H1 (cell line): ENCODE measurements around the gene ZNF260. TPM values are rescaled to one million over a fixed set of nuclear protein-coding genes. Genes with fewer than 3 reads are reported as not detected.
A peak's percentile ranks its signal among the peaks of the same experiment; 100 is the strongest.

Experiments used
- CTCF ChIA-PET: fragments of 300-600 bp; sonication (Branson Sonifier 250); formaldehyde crosslinking; loops from one replicate; lab custom pipeline; 2021; ENCODE audit not compliant: partially characterized antibody; lab: Charles Lee
- POLR2A ChIA-PET: fragments of 300-600 bp; sonication (Branson Sonifier 250); formaldehyde crosslinking; loops from one replicate; lab custom pipeline; 2021; ENCODE audit warnings: inconsistent platforms; ENCODE audit not compliant: partially characterized antibody; lab: Charles Lee
- DNase-seq, 2 experiments: peaks; one replicate each; pipeline versions ENCODE4 v3.0.0 to v3.0.0-alpha.2; 2010 to 2022; ENCODE audit warnings: low spot score in 2 of 2, low read depth in 1 of 2, mixed read lengths in 1 of 2
- FAIRE-seq: peaks from 2 replicates; lab custom pipeline; 2011; peaks lifted over from hg19 to GRCh38; lab: Jason Lieb, UNC
- H2AFZ ChIP-seq: 2 replicates; pipeline ENCODE4 v1.8.1; 2012; ENCODE audit warnings: low read length, inconsistent platforms
- H2AK5ac ChIP-seq: 2 replicates; pipeline ENCODE4 v1.6.1; 2013; ENCODE audit warnings: low read depth, low read length
- H2BK120ac ChIP-seq: replicated peaks from 2 replicates; pipeline ENCODE3; 2013; ENCODE audit warnings: low read depth, low read length, inconsistent platforms
- H2BK12ac ChIP-seq: 2 replicates; pipeline ENCODE4 v1.6.1; 2013; ENCODE audit warnings: low read depth, low read length
- H2BK15ac ChIP-seq: 2 replicates; pipeline ENCODE4 v1.6.1; 2013; ENCODE audit warnings: low read length
- H2BK20ac ChIP-seq: 2 replicates; pipeline ENCODE4 v1.6.1; 2013; ENCODE audit warnings: low read length
- H2BK5ac ChIP-seq: 2 replicates; pipeline ENCODE4 v1.6.1; 2013; ENCODE audit warnings: low read depth, low read length
- H3K14ac ChIP-seq: 2 replicates; pipeline ENCODE4 v1.6.1; 2013; ENCODE audit warnings: inconsistent platforms; ENCODE audit not compliant: insufficient read length
- H3K18ac ChIP-seq: 2 replicates; pipeline ENCODE4 v1.6.1; 2013; ENCODE audit warnings: low read length; ENCODE audit errors: extremely low read depth
- H3K23ac ChIP-seq: 2 replicates; pipeline ENCODE4 v1.6.1; 2013; ENCODE audit warnings: inconsistent platforms; ENCODE audit not compliant: insufficient read length
- H3K23me2 ChIP-seq: 2 replicates; pipeline ENCODE4 v1.6.1; 2013; ENCODE audit warnings: low read depth, low read length
- H3K27ac ChIP-seq: 2 replicates; pipeline ENCODE4 v1.6.1; 2011; ENCODE audit warnings: low read depth, low read length, inconsistent platforms
- H3K27me3 ChIP-seq, 4 experiments: replicated peaks in 1 of 4; 1 replicate in 1 of 4; 2 replicates in 3 of 4; pipeline versions ENCODE4 v1.6.1 to v1.8.1; 2011 to 2013; ENCODE audit warnings: low read length in 3 of 4, mild to moderate bottlenecking in 3 of 4, inconsistent platforms in 2 of 4, mixed read lengths in 2 of 4, moderate library complexity in 1 of 4; ENCODE audit not compliant: control insufficient read depth in 3 of 4, insufficient read depth in 3 of 4; ENCODE audit errors: extremely low read depth in 1 of 4
- H3K36me3 ChIP-seq, 4 experiments: 2 replicates each; pipeline versions ENCODE4 v1.6.1 to v1.8.1; 2011 to 2013; ENCODE audit warnings: mild to moderate bottlenecking in 4 of 4, low read length in 3 of 4, moderate library complexity in 2 of 4, control low read depth in 1 of 4, inconsistent platforms in 1 of 4; ENCODE audit not compliant: insufficient read depth in 4 of 4, control insufficient read depth in 2 of 4
- H3K4ac ChIP-seq: replicated peaks from 2 replicates; pipeline ENCODE3; 2013; ENCODE audit warnings: low read length, low read depth, mixed read lengths, inconsistent platforms; ENCODE audit not compliant: insufficient read length
- H3K4me1 ChIP-seq, 4 experiments: replicated peaks in 1 of 4; 1 replicate in 1 of 4; 2 replicates in 3 of 4; pipeline versions ENCODE4 v1.6.1 to v1.8.1; 2011 to 2013; ENCODE audit warnings: low read length in 3 of 4, inconsistent platforms in 2 of 4, mixed read lengths in 1 of 4; ENCODE audit not compliant: insufficient read depth in 4 of 4, control insufficient read depth in 3 of 4
- H3K4me2 ChIP-seq, 2 experiments: 2 replicates each; pipeline versions ENCODE4 v1.6.1 to v1.8.1; 2011 to 2013; ENCODE audit warnings: low read depth in 2 of 2, low read length in 2 of 2, control low read depth in 1 of 2, inconsistent platforms in 1 of 2, mild to moderate bottlenecking in 1 of 2; ENCODE audit not compliant: insufficient read depth in 1 of 2
- H3K4me3 ChIP-seq, 4 experiments: fragments of 200-600, 300-600 bp in 1 of 4; sonication (generic), shearing (Covaris generic), sonication (Bioruptor Twin) in 1 of 4; 2 replicates each; pipeline versions ENCODE4 v1.5.1 to v1.8.1; 2011 to 2016; ENCODE audit warnings: low read length in 4 of 4, low read depth in 3 of 4, control low read depth in 2 of 4, inconsistent platforms in 2 of 4, mild to moderate bottlenecking in 2 of 4, mixed read lengths in 1 of 4, moderate library complexity in 1 of 4; ENCODE audit not compliant: insufficient read depth in 2 of 4; ENCODE audit errors: extremely low read depth in 1 of 4
- H3K56ac ChIP-seq: replicated peaks from 2 replicates; pipeline ENCODE3; 2013; ENCODE audit warnings: low read depth, mild to moderate bottlenecking, mixed read lengths, low read length, inconsistent platforms; ENCODE audit not compliant: insufficient read length
- H3K79me1 ChIP-seq: 2 replicates; pipeline ENCODE4 v1.6.1; 2013; ENCODE audit warnings: low read depth, low read length, control low read depth
- H3K79me2 ChIP-seq, 2 experiments: 2 replicates each; pipeline versions ENCODE4 v1.6.1 to v1.8.1; 2012 to 2013; ENCODE audit warnings: low read length in 2 of 2, mild to moderate bottlenecking in 2 of 2, inconsistent platforms in 1 of 2; ENCODE audit not compliant: insufficient read depth in 2 of 2, control insufficient read depth in 1 of 2
- H3K9ac ChIP-seq, 4 experiments: replicated peaks in 1 of 4; 1 replicate in 1 of 4; 2 replicates in 3 of 4; pipeline versions ENCODE4 v1.6.1 to v1.8.1; 2011 to 2013; ENCODE audit warnings: low read depth in 3 of 4, low read length in 3 of 4, control low read depth in 2 of 4, mild to moderate bottlenecking in 2 of 4, moderate library complexity in 2 of 4, inconsistent platforms in 1 of 4; ENCODE audit errors: extremely low read depth in 1 of 4
- H3K9me3 ChIP-seq, 2 experiments: 2 replicates each; pipeline versions ENCODE4 v1.6.1 to v1.8.1; 2012 to 2013; ENCODE audit warnings: mild to moderate bottlenecking in 2 of 2, moderate library complexity in 2 of 2, control low read depth in 1 of 2, inconsistent platforms in 1 of 2, low read depth in 1 of 2, low read length in 1 of 2, mixed read lengths in 1 of 2; ENCODE audit not compliant: insufficient read depth in 2 of 2
- H4K20me1 ChIP-seq, 2 experiments: replicated peaks in 1 of 2; 2 replicates each; pipeline versions ENCODE3 to v1.8.1; 2011 to 2013; ENCODE audit warnings: inconsistent platforms in 2 of 2, low read length in 2 of 2, mild to moderate bottlenecking in 1 of 2; ENCODE audit not compliant: insufficient read depth in 2 of 2, control insufficient read depth in 1 of 2
- H4K5ac ChIP-seq: 2 replicates; pipeline ENCODE4 v1.6.1; 2013; ENCODE audit warnings: low read length, low read depth, mixed read lengths, inconsistent platforms; ENCODE audit not compliant: insufficient read length
- H4K8ac ChIP-seq: 2 replicates; pipeline ENCODE4 v1.8.0; 2013; ENCODE audit warnings: mild to moderate bottlenecking, moderate library complexity, low read length, inconsistent platforms; ENCODE audit not compliant: insufficient read depth; ENCODE audit errors: extremely low read depth
- H4K91ac ChIP-seq: replicated peaks from 2 replicates; pipeline ENCODE3; 2013; ENCODE audit warnings: low read length, mixed read lengths, inconsistent platforms; ENCODE audit not compliant: insufficient read length
- BRCA1 ChIP-seq: IDR thresholded peaks from 2 replicates; pipeline ENCODE4 v1.6.1; 2012; ENCODE audit warnings: low read depth, low read length, improper control_type of control experiment
- CEBPB ChIP-seq: IDR thresholded peaks from 2 replicates; pipeline ENCODE4 v1.6.1; 2012; ENCODE audit warnings: low read depth, low read length
- E2F6 ChIP-seq: IDR thresholded peaks from 2 replicates; pipeline ENCODE4 v1.6.1; 2012; ENCODE audit warnings: inconsistent platforms
- JUND ChIP-seq: IDR thresholded peaks from 2 replicates; pipeline ENCODE4 v1.6.1; 2011; ENCODE audit warnings: mild to moderate bottlenecking, improper control_type of control experiment, low read length
- SIRT6 ChIP-seq: IDR thresholded peaks from one replicate; pipeline ENCODE4 v1.7.1; 2012; ENCODE audit warnings: low read length, inconsistent platforms
- SIX5 ChIP-seq: IDR thresholded peaks from 2 replicates; pipeline ENCODE4 v1.6.1; 2011; ENCODE audit warnings: mild to moderate bottlenecking, low read depth, low read length
- TAF7 ChIP-seq: optimal IDR thresholded peaks from 2 replicates; pipeline ENCODE3; 2011; ENCODE audit warnings: low read depth, mild to moderate bottlenecking, inconsistent platforms, low read length, moderate library complexity, borderline replicate concordance
- TBP ChIP-seq: IDR thresholded peaks from 2 replicates; pipeline ENCODE4 v1.6.1; 2011; ENCODE audit warnings: low read depth, low read length, improper control_type of control experiment
- USF2 ChIP-seq: IDR thresholded peaks from 2 replicates; pipeline ENCODE4 v1.6.1; 2011; ENCODE audit warnings: low read length, improper control_type of control experiment
- WGBS, 2 experiments: shearing (Covaris generic) in 1 of 2; methylation state at CpG; one replicate each; pipeline versions ENCODE4 v1.1.6 to v1.1.7; 2013 to 2015; ENCODE audit warnings: low lambda C conversion rate in 2 of 2, mixed read lengths in 2 of 2, inconsistent platforms in 1 of 2, low coverage in 1 of 2, missing lambda C conversion rate in 1 of 2; ENCODE audit not compliant: insufficient replicate concordance in 2 of 2, insufficient coverage in 1 of 2, insufficient read length in 1 of 2; ENCODE audit errors: extremely low coverage in 1 of 2, missing lambda C conversion rate in 1 of 2; 5-methylcytosine and 5-hydroxymethylcytosine counted together
- polyA plus RNA-seq, 7 experiments: library from polyadenylated mRNA; depleted of rRNA in 3 of 7; stranded (reverse) in 5 of 7; unstranded in 2 of 7; fragments of >200 nt in 5 of 7; fragments of 200-250 nt in 2 of 7; gene quantifications; 1 replicate in 5 of 7; 2 replicates in 1 of 7; 4 replicates in 1 of 7; pipeline versions ENCODE4 v1.2.1 to v1.2.3, GENCODE V29; 2011 to 2013; ENCODE audit warnings: missing spikeins in 2 of 7, mixed read lengths in 2 of 7
- total RNA-seq: library from RNA; stranded (reverse); fragmentation: NEBNext Ultra II Directional; extraction: Animal tissue kit (Norgen Biotek cat#: 25700); gene quantifications from 2 replicates; pipeline ENCODE4 v1.2.1, GENCODE V29; 2021

ZNF260 gene
- total and polyA plus RNA-seq, 2 of the 8 experiments (the other 6 are each of a cell fraction or from before 2014, with no cell fraction given): 5.5 to 30.7 TPM

DNA sequence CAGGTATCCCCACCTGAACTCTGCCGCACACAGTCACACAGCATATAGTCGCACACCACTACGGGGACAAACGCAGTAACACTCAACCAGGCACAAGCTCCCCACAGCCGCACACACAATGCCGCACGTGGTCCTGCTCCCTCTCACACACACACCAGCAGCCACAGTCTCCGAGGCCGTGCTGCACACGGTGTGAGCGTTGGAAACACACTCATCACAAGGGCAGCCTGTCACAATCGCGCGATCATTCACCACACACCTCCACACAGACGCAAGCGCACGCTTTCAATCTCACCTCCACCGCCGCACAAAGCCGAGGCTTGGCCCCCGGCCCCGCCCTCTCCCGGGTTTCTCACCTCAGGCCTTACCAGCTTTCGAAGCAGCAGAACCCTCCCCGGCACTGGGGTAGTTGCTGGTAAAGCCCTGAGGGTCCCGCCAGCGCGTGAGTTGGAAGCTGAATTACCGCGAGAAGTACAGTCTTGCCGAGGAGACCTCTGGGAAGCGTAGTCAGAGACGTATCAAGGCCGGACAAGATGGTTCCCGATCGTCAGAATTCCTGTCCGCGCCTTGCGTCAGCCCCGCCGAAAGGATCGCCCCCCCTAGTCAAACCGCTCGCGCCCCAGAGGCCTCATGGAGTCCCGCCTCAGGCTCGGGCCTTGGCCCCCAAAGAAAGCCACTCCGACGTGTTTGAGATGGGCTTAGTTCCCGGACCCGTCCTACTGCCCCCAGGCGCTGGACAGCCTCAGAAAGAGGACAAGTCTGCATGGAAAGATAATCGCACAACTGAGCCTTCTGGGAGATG is 38.8 kb downstream of the ZNF260 start, which contains the start of gene ZNF566:
Gene ZNF566 (minus strand): TSS at position 444 of the 802 bp plus-strand sequence. CDS start 13,004 bp downstream, outside the sequence.
- Histone ChIP-seq H3K4me2 (peak within 1 kb of the TSS; percentile 85 to 96), H2BK120ac (peak within 1 kb of the TSS; percentile 91), H4K5ac (peak within 1 kb of the TSS; percentile 80), H2BK5ac (peak within 1 kb of the TSS; percentile 95), H2AK5ac (peak within 1 kb of the TSS; percentile 82), H3K56ac (peak within 1 kb of the TSS; percentile 80), H3K23me2 (peaks cover 8% of the 10 kb centered on the region), H3K4me1 (no peaks in the 10 kb centered on the region; a peak in 1 of 7 replicates), H3K27ac (peak within 1 kb of the TSS; percentile 95), H3K23ac (no peak within 1 kb of the TSS), H3K4me3 (peak within 1 kb of the TSS; percentile 84 to 98 (median 94)), H3K14ac (peak within 1 kb of the TSS; percentile 7), H3K79me1 (peaks cover 2% of the 10 kb centered on the region; the same call in 1 of the 2 replicates), H4K91ac (peak within 1 kb of the TSS; percentile 92), H3K18ac (peak within 1 kb of the TSS; percentile 97), H2AFZ (peak within 1 kb of the TSS; percentile 99), H2BK20ac (no peak within 1 kb of the TSS), H4K20me1 (peaks cover 0 to 2% of the 10 kb centered on the region in 2 experiments), H3K36me3 (no peaks in the 10 kb centered on the region), H3K27me3 (no peaks in the 10 kb centered on the region), H2BK15ac (peak within 1 kb of the TSS; percentile 96; the same call in 1 of the 2 replicates), H3K79me2 (peaks cover 0 to 22% of the 10 kb centered on the region in 2 experiments; a peak in 2 of 4 replicates), H4K8ac (peak within 1 kb of the TSS; percentile 99), H3K9me3 (peaks cover 11 to 15% of the 10 kb centered on the region in 2 experiments; a peak in 3 of 4 replicates), H3K4ac (peak within 1 kb of the TSS; percentile 99), H3K9ac (peak within 1 kb of the TSS; percentile 79 to 96 (median 90)), H2BK12ac (peak within 1 kb of the TSS; percentile 84)
- CTCF ChIA-PET: interaction anchor here (0.8 to 1.9 kb wide), 4 partner anchors 10 to 70 kb away, joined by 3 to 6 read pairs (median 4); no protein-coding TSS in a partner anchor
- 2% methylated on average over 46 of the region's 53 CpGs; no CpG with 5 or more reads in 1 of the 2 experiments for WGBS, 2 experiments
- FAIRE-seq (peak; percentile 80), DNase-seq (peak; percentile 94 to 98)
- POLR2A ChIA-PET: interaction anchor here (0.6 to 4.1 kb wide), 57 partner anchors 10 to 1017 kb away, joined by 3 to 72 read pairs (median 5); partner anchors contain the start of genes ZFP14, ZFP82, ZNF146 and ZNF260
- TF ChIP-seq SIX5: peak; percentile 47
- TF ChIP-seq TBP: peak; percentile 81
- TF ChIP-seq JUND: peak; percentile 8; the same call in 1 of the 2 replicates
- no peak for TF ChIP-seq SIRT6
- 0 out of 2 replicates have a peak, but pooled peaks have one; percentile 12 for TF ChIP-seq USF2
- TF ChIP-seq TAF7: peak; percentile 84
- peak; percentile 88 for TF ChIP-seq BRCA1
- 0 out of 2 replicates have a peak, but pooled peaks have one; percentile 40 for TF ChIP-seq CEBPB
- peak; percentile 85 for TF ChIP-seq E2F6
